Measurements from ENCODE around the gene MAPK14. TPM values are rescaled to one million over a fixed set of nuclear protein-coding genes. Genes with fewer than 3 reads are reported as not detected.

MAPK14 gene
- polyA plus RNA-seq, 3 donors from 2014 or later, result 34.4 to 71.8 (median 44.6) TPM

DNA sequence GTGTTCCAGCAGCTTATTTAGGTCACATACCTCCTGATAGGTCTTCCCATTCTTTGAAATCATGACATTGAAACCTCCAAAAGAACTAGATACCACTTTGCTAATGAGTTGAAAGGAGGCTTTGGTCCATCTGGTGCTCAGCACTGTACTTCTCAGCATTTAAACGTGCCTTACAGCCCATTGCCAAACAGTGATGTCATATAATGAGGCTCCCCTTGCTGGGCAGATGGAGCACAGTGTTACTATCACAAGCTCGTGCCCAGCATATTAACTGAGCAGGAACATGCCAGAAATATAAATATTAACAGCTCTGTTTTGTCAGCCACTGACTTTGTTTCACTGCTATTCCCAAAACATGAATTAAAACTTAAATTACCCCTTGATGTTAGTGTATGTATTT, 77.2 kb downstream of the MAPK14 start:
- no peaks in the 10 kb centered on the region for H3K9me3 Mint-ChIP-seq
- H3K4me1 Mint-ChIP-seq, result peaks cover 68 to 79% of the 10 kb centered on the region in 2 donors
- H3K27ac Mint-ChIP-seq, result peak overlapping the region in 5 of 6 donors; percentile 31 to 82 (median 65)
- DNase-seq, result no peak
- no peak overlapping the region for H3K4me3 Mint-ChIP-seq
- peaks cover 26 to 56% (median 38%) of the 10 kb centered on the region in 3 donors for H3K36me3 Mint-ChIP-seq
- peaks cover 0 to 5% (median 2%) of the 10 kb centered on the region in 3 donors for H3K27me3 Mint-ChIP-seq (ENCODE audit: low read depth in 3 of 3)

DNA sequence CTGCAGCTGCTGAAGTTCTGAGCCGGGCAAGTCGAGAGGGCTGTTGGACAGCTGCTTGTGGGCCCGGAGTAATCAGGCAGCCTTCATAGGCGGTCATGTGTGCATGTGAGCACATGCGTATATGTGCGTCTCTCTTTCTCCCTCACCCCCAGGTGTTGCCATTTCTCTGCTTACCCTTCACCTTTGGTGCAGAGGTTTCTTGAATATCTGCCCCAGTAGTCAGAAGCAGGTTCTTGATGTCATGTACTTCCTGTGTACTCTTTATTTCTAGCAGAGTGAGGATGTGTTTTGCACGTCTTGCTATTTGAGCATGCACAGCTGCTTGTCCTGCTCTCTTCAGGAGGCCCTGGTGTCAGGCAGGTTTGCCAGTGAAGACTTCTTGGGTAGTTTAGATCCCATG, 81.5 kb downstream of the MAPK14 start:
- DNase-seq, result peak in 1 of 3 donors; percentile 23
- peak overlapping the region in 2 of 5 donors; percentile 12 to 28 for H3K4me3 Mint-ChIP-seq
- peaks cover 0 to 3% (median 0%) of the 10 kb centered on the region in 3 donors for H3K27me3 Mint-ChIP-seq (ENCODE audit: low read depth in 3 of 3)
- peaks cover 11 to 54% (median 35%) of the 10 kb centered on the region in 3 donors for H3K36me3 Mint-ChIP-seq
- no peaks in the 10 kb centered on the region for H3K9me3 Mint-ChIP-seq
- peaks cover 57 to 73% of the 10 kb centered on the region in 2 donors for H3K4me1 Mint-ChIP-seq
- H3K27ac Mint-ChIP-seq, result peak overlapping the region; percentile 23 to 84 (median 72)

DNA sequence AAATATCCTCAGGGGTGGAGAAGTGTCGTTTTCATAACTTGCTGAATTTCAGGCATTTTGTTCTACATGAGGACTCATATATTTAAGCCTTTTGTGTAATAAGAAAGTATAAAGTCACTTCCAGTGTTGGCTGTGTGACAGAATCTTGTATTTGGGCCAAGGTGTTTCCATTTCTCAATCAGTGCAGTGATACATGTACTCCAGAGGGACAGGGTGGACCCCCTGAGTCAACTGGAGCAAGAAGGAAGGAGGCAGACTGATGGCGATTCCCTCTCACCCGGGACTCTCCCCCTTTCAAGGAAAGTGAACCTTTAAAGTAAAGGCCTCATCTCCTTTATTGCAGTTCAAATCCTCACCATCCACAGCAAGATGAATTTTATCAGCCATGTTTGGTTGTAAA, 82.4 kb downstream of the MAPK14 start:
- H3K4me1 Mint-ChIP-seq, result peaks cover 62 to 75% of the 10 kb centered on the region in 2 donors
- no peak overlapping the region for H3K4me3 Mint-ChIP-seq
- peaks cover 0 to 3% (median 0%) of the 10 kb centered on the region in 3 donors for H3K27me3 Mint-ChIP-seq (ENCODE audit: low read depth in 3 of 3)
- no peak for DNase-seq
- no peaks in the 10 kb centered on the region for H3K9me3 Mint-ChIP-seq
- peaks cover 10 to 51% (median 33%) of the 10 kb centered on the region in 3 donors for H3K36me3 Mint-ChIP-seq
- H3K27ac Mint-ChIP-seq, result peak overlapping the region in 3 of 6 donors; percentile 24 to 72 (median 51)

DNA sequence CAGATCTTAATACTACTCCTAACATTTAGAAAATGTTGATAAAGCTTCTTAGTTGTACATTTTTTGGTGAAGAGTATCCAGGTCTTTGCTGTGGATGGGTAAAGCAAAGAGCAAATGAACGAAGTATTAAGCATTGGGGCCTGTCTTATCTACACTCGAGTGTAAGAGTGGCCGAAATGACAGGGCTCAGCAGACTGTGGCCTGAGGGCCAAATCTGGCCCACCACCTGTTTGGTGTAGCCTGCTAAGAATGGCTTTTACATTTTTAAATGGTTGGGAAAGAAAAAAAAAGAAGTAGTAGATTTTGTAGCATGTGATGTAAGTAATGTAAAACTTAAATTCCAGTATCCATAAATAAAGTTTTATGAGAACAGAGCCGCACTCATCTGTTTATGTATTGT, 83.3 kb downstream of the MAPK14 start:
- H3K4me3 Mint-ChIP-seq, result no peak overlapping the region
- peak overlapping the region in 1 of 6 donors; percentile 43 for H3K27ac Mint-ChIP-seq
- H3K27me3 Mint-ChIP-seq (ENCODE audit: low read depth in 3 of 3), result peaks cover 0 to 3% (median 0%) of the 10 kb centered on the region in 3 donors
- peaks cover 63 to 77% of the 10 kb centered on the region in 2 donors for H3K4me1 Mint-ChIP-seq
- no peaks in the 10 kb centered on the region for H3K9me3 Mint-ChIP-seq
- H3K36me3 Mint-ChIP-seq, result peaks cover 10 to 43% (median 29%) of the 10 kb centered on the region in 3 donors
- DNase-seq, result no peak

DNA sequence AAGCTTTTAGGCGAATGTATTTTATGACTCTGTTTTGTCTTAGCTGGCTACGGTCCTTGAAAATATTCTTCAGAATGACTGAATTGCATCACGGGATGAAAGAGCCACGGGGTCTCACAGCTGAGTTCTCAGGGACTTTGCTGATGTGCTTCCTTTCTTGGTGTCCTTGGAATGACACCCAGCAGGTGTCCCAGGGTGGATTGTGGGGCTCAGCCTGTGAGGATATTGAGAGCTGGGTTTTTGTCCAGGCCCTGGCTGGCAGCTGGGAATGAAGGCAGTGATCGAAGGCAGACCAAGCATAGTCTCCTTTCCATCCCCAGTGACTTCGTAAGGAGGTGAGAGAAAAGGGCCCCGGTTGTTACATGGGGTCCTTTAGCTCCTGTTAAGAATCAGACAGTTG, 83.9 kb downstream of the MAPK14 start:
- Mint-ChIP-seq H3K27me3 (ENCODE audit: low read depth in 3 of 3) (peaks cover 0 to 3% (median 0%) of the 10 kb centered on the region in 3 donors), H3K4me1 (peaks cover 70 to 78% of the 10 kb centered on the region in 2 donors), H3K9me3 (no peaks in the 10 kb centered on the region), H3K36me3 (peaks cover 16 to 41% (median 25%) of the 10 kb centered on the region in 3 donors), H3K27ac (peak overlapping the region in 1 of 6 donors; percentile 23), H3K4me3 (no peak overlapping the region)
- no peak for DNase-seq

DNA sequence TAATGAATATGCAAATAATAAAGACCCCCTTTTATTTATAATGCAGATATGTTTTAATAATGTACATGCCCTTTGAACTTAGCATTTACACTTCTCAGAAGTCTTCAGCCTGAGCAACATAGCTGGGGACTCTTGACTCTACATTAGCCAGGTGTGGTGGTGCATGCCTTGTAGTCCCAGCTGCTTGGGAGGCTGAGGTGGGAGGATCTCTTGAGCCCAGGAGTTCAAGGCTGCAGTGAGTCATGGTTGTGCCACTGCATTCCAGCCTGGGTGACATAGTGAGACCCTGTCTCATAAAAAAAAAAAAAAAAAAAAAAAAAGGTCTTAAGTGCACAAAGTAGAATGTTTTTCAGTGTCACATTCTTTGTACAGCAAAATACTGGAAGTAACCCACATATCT, 85.4 kb downstream of the MAPK14 start:
- Mint-ChIP-seq H3K9me3 (no peaks in the 10 kb centered on the region), H3K27me3 (ENCODE audit: low read depth in 3 of 3) (peaks cover 0 to 6% (median 5%) of the 10 kb centered on the region in 3 donors), H3K27ac (peak overlapping the region in 4 of 6 donors; percentile 60 to 99 (median 96)), H3K36me3 (peaks cover 12 to 39% (median 17%) of the 10 kb centered on the region in 3 donors), H3K4me3 (peak overlapping the region in 2 of 5 donors; percentile 40 to 55), H3K4me1 (peaks cover 80 to 89% of the 10 kb centered on the region in 2 donors)
- no peak for DNase-seq

DNA sequence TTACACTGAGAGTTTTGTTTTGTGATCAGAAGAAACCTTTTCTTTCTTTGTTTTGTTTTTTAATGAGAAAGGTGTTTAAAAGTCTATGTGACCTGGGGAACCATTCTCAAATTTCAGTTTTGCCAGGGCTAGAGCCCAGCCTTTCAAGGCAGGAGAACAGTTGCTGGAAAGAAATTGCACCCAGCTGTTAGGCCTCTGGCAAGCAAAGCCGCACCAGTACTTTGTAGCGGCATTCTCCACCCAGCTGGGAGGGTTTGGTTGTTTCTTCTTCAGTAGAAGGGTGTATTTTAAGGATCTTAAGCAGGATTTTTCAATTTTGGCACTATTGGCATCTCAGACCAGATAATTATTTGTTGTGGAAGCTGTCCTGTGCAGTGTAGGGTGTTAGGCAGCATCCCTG, 86.1 kb downstream of the MAPK14 start:
- peaks cover 4 to 10% (median 8%) of the 10 kb centered on the region in 3 donors for H3K27me3 Mint-ChIP-seq (ENCODE audit: low read depth in 3 of 3)
- H3K27ac Mint-ChIP-seq, result peak overlapping the region; percentile 60 to 99 (median 96)
- no peaks in the 10 kb centered on the region for H3K9me3 Mint-ChIP-seq
- no peak for DNase-seq
- peaks cover 80 to 89% of the 10 kb centered on the region in 2 donors for H3K4me1 Mint-ChIP-seq
- H3K4me3 Mint-ChIP-seq, result peak overlapping the region; percentile 24 to 78 (median 48)
- peaks cover 11 to 36% (median 12%) of the 10 kb centered on the region in 3 donors for H3K36me3 Mint-ChIP-seq

DNA sequence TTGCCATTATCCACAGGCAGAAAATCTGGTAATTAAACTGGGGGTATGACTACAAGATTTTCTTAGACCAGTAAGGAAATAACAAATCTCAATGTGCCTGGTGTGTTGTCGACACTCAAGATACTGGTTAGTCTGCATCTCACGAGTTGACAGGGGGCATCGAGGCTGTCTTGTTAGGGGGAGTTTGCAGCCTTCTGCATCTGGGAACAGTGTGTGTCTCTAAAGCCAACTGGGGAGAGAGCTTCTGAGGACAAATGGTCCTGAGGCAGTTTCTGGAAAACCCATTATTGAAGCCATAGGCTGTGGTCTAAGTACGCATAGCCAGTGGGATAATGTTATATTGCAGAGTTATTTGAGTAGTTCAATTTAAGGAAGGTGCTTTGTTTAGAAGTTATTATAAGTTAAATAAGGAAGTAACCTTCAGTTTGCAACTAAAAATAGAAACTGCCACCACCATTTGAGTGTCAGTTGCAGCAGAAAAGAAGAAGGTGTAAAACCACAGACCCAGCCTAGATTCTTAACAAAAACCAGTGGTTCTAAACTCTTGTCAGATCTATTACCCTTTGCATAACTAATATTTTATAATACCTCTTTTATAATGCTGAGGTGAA, 87.3 kb downstream of the MAPK14 start:
- H3K9me3 Mint-ChIP-seq, result no peaks in the 10 kb centered on the region
- DNase-seq, result peak; percentile 62 to 72 (median 68)
- H3K27me3 Mint-ChIP-seq (ENCODE audit: low read depth in 3 of 3), result peaks cover 4 to 9% (median 8%) of the 10 kb centered on the region in 3 donors
- peak overlapping the region; percentile 95 to 99 (median 96) for H3K27ac Mint-ChIP-seq
- H3K36me3 Mint-ChIP-seq, result peaks cover 6 to 27% (median 8%) of the 10 kb centered on the region in 3 donors
- peaks cover 83 to 89% of the 10 kb centered on the region in 2 donors for H3K4me1 Mint-ChIP-seq
- H3K4me3 Mint-ChIP-seq, result peak overlapping the region; percentile 78 to 93 (median 86)

DNA sequence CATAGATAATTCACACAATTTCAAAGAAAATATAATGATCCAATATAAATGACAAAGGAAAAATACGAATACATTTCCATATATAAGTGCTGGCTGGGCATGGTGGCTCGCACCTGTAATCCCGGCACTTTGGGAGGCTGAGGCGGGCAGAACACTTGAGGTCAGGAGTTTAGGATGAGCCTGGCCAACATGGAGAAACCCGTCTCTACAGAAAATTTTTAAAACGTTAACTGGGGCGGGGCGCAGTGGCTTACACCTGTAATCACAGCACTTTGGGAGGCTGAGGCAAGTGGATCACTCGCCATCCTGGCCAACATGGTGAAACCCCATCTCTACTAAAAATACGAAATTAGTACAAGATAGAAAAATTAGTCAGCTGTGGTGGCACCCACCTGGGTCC, 87.8 kb downstream of the MAPK14 start:
- Mint-ChIP-seq H3K27ac (peak overlapping the region; percentile 95 to 99 (median 96)), H3K27me3 (ENCODE audit: low read depth in 3 of 3) (peaks cover 4 to 13% (median 8%) of the 10 kb centered on the region in 3 donors), H3K9me3 (no peaks in the 10 kb centered on the region), H3K4me3 (peak overlapping the region; percentile 78 to 93 (median 86)), H3K4me1 (peaks cover 83 to 89% of the 10 kb centered on the region in 2 donors), H3K36me3 (peaks cover 3 to 22% (median 8%) of the 10 kb centered on the region in 3 donors)
- DNase-seq, result no peak

DNA sequence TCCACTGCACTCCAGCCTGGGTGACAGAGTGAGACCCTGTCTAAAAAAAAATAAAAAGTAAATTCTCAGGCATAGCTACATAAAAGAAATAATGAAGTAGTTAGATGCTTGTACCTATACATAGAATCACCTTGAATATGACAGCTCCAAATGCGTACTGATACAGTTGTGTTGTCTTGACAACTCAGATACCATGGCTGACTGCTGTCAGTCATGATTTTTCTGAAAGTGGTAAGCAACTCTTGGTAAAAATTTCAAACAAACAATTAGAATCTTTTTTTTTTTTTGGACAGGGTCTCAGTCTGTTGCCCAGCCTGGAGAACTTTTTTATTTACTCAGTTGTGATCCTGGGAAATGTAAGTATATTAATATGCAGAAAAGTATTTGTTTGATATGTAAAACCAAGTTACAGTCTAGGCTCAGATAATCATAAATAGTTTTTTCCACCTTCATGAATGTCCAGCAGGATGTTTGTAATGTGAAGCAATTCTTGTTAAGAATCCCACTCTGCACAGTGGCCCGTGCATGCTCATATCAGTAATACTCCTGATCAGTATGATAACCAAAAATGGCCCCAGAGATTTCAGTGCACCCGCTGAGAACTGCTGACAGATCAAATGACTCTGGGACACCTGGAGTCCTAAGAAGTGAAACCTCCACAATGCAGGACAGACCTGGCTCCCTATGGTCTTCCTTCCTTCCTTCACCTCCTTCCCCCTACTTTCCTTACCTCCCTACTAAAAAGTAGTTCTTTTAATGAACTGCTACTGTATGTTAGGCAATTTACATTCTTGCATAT, 88.7 kb downstream of the MAPK14 start:
- Mint-ChIP-seq H3K27me3 (ENCODE audit: low read depth in 3 of 3) (peaks cover 6 to 18% (median 8%) of the 10 kb centered on the region in 3 donors), H3K4me3 (peak overlapping the region; percentile 47 to 93 (median 62)), H3K4me1 (peaks cover 91 to 92% of the 10 kb centered on the region in 2 donors), H3K36me3 (peaks cover 0 to 18% (median 8%) of the 10 kb centered on the region in 3 donors), H3K27ac (peak overlapping the region; percentile 34 to 99 (median 78)), H3K9me3 (no peaks in the 10 kb centered on the region)
- DNase-seq, result no peak

DNA sequence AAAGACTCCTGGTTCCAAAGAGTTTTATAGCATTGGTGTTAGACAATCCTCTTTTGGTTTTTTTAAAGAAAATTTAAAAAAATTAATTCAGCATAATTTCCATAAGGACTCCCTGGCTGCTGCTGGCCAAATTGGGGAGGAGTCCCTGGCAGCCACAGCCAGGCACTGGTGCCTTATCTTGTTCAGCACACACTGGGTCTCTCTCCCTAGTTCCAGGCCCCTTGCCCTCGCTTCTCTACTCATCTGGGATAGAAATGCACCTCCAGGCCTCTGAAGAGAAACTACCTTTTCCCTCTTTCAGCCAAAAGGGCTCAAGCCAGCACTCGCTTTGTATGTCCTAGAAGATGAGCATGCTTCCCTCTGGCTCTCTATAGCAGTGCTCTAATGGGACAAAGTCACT, 89.3 kb downstream of the MAPK14 start:
- Mint-ChIP-seq H3K36me3 (peaks cover 0 to 14% (median 8%) of the 10 kb centered on the region in 3 donors), H3K4me1 (peaks cover 94 to 96% of the 10 kb centered on the region in 2 donors), H3K9me3 (no peaks in the 10 kb centered on the region), H3K27ac (peak overlapping the region; percentile 83 to 100 (median 99)), H3K4me3 (peak overlapping the region; percentile 43 to 94 (median 71)), H3K27me3 (ENCODE audit: low read depth in 3 of 3) (peaks cover 6 to 18% (median 8%) of the 10 kb centered on the region in 3 donors)
- DNase-seq, result no peak

DNA sequence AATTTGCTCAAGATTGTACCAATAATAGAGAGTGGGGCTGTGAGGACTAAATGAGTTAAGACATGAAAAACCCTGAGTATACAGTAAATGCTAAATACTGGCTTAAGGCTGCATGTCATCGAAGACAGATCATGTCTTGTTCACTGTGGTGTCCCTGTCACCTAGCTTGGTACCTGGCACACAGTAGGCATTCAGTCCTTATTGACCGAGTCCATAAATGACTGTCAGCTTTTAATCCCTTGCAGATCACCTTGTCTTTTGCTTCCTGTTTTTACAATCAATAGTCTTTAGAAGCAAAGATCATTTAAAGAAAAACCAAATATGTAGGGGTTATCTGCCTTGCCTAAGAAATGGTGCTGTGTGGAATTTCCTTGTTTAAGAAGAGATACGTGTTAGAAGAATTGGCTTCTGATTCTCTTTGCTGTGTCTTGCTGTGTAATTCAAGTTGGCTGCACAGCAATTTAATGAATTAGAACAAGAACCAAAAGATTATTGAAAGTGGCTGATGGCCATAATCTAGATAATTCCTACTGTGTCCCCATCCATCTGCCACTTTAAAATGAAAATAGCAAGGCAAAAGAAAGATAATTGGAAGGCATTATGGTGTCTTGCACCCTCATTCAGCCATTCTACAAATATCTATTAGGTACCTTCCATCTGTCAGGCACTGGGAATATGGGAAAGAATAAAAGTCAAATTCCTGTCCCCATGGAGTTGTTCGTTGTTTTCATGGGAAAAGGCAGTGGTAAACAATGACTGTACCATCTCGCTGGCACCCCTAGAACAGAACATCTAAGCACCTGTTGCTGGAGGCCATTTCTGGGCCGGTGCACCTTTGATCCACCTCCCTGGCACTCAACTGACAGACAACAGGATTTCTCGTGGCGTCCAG, 90.3 kb downstream of the MAPK14 start:
- H3K4me1 Mint-ChIP-seq, result peaks cover 98% of the 10 kb centered on the region in 2 donors
- peaks cover 6 to 18% (median 8%) of the 10 kb centered on the region in 3 donors for H3K27me3 Mint-ChIP-seq (ENCODE audit: low read depth in 3 of 3)
- H3K9me3 Mint-ChIP-seq, result no peaks in the 10 kb centered on the region
- no peak for DNase-seq
- H3K4me3 Mint-ChIP-seq, result peak overlapping the region; percentile 69 to 94 (median 76)
- peaks cover 0 to 14% (median 8%) of the 10 kb centered on the region in 3 donors for H3K36me3 Mint-ChIP-seq
- H3K27ac Mint-ChIP-seq, result peak overlapping the region; percentile 99 to 100 (median 99)

Measured in immature natural killer cell (primary cell).